Activated CD4-positive, alpha-beta T cell treated with anti-CD3 and anti-CD28 coated beads, Interleukin-2, Interleukin-4, amounts not matched to agents 100 ng/mL and 50 ng/mL, durations not matched to agents 16 hours and 8 hours (primary cell): Measurements from ENCODE around the gene TSPAN18.

Source experiments
- DNase-seq: peaks from one replicate; pipeline ENCODE4 v3.0.0-alpha.2; 2020; ENCODE audit warnings: low spot score

TSPAN18 gene

DNA sequence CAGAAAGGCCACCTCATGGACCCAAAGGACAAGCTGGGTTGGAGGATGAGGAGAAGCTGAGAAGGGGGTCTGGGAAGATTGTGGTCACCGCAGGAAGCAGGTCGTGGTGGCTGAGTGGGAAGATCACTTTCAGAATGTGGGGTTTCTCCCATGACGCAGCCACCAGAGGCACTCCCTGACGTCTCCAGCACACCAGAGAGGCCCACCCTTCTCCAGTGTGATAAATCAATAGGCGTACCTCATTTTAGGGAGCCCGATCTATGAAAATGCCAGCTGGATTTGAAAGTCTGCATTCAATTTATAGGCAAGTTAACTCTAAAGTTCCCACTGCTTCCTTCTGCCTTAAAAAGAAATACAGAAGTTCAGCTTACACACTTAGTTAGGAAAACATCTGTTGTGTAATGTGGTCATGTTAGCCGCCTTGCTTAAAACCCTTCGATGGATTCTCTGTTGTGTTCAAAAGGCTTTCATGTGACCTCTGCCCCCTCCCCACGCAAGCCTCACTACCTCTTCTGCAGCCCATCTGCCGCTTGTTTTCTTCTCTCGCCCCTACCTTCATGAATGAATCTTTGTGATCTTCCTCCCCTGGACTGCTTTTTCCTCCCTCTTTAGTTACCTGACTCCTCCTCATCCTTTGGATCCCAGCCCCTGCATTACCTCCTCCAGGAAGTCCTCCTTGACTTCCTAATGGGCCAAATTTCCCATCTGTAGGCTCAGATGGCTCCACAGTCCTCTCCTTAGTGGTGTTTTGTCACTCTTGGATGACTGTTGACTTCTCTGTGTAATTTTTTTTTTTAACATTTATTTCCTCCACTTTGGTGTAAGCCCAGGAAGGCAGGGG, 10.7 kb downstream of the TSPAN18 start:
- no peak for DNase-seq

DNA sequence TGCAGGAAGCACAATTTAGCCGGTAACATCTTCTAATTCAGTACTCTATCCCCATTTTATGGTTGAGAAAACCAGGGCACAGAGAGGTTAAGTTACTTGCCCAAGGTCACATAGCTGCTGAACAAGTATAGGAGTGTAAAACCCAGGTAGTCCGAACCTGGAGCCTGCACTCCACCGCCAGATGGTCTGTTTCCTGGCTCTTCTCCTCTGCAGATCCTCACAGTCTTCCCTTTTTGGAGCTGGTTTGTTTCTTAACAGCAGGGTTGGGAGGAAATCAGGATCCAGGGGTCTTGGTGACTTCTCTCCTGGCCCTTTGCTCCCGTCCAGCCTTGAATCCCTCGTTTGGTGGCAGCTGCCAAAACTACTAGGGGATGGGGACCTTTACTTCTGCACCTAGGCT, 12.0 kb downstream of the TSPAN18 start:
- DNase-seq, result no peak

DNA sequence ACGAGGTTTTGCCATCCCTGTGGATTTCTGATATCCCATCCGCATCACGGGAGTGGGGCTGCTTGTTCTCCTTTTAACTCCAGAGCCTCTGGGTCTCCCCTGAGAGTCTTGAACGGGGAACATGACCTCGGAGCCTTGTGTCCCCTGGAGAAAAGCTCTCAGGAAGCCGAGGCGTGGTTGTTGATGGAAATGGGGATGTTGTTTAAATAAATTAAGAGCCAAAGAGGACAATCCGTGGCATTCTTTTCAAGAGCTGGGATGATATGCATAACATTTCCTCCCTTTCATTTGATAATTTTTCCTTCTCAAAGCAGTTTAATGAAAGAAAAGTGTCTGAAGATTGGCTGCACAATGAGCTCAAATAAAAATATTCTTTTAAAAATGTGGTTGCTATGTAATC, 14.2 kb downstream of the TSPAN18 start:
- no peak for DNase-seq

DNA sequence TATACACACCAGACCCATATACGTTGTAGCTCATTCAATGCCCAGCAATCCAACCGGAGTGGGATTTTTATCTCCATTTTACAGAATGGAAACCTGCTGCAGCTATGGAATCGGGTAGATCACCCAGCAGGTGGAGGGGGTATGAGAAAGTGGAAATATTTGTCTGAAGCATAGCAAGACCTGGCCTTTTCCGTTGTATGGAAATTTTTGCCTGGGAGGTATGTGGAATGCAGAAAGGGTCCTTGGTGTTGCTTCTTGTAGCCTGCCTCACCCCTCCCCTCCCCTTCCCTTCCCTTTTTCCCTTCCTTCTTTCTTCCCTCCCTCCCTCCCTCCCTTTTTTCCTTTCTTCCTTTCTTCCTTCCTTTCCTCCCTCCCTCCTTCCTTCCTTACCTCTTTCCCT, 15.2 kb downstream of the TSPAN18 start:
- DNase-seq, result no peak

DNA sequence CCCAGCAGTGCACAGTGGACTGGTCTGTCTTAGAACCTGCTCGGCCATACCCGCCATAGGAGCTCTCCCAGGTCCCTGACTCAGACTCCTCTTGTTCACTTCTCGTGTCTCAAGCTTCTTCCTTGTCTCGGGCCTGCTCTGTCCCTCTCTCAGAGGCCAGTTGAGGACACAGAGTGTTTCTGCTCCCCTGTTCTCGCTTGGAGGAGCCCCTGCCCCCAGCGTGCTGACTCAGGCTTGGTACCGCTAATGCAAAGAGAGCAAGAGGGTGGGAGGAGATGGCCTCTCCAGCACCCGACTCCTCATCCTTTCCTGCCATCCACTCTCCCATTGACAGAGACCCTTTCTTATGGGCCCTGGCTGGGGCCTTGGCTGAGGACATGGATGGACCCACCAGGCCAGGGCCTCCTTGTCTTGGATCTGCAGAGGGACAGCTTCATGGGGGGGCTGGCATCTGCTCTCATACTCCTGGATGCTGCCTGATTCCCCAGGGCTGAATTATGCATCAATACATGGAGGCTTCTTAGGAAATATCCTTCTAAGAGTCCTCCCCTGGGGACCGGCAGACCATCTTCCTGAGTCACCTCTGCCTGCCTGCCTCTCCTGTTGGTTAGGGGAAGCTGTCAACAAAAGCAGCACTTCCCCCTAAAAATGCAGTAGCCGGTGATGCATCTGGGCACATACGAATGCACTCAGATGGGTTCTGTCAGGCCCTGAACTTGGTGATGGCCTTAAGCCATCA, 15.9 kb downstream of the TSPAN18 start:
- DNase-seq, result no peak

DNA sequence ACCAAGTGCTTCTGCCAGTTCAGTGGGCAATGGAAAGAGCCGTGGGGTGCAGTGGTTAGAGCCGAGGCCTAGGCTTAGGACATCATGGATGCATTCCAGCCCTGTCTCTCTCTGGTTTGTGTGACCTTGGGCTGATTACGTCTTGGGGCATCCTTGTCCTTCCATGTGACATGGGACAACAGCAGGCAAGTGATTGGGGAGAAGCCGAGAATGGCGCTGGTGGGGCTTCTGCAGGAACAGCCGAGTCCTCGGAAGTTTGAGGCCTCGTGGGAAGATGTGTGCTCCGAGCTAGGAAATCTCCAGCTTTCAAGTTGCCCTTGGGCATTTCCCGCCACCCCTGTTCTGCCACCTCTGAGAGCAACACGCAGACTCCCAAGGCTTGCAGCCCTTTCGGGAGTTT, 16.6 kb downstream of the TSPAN18 start:
- DNase-seq, result no peak

DNA sequence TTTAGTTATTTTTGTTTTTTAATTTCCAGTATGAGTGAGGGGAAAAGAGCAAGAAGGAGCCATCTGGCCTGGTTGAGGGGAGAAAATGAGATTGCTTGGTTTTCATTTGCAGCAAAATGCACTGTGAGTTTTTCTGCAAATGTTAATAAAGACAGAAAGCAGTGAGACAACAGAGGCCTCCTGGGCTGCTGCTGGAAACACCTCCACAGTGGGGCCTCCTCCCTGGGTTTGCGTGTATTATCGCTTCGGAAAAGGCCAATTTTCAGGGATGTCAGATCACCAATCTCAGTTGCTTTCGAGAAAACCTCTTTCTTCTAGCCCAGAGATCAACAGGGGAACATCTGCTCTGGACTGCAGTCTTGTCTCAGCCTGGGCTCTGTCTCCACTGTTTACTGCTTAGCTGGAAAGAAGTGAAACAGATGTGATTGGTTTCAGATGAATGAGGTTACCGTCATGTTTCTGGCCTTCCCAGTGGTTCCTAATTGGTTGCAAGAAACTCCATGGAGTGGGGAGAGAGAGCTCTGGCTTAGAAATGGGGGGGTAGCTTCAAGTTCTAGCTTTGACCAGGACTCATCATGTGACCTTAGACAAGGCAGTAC, 17.3 kb downstream of the TSPAN18 start:
- DNase-seq, result no peak

DNA sequence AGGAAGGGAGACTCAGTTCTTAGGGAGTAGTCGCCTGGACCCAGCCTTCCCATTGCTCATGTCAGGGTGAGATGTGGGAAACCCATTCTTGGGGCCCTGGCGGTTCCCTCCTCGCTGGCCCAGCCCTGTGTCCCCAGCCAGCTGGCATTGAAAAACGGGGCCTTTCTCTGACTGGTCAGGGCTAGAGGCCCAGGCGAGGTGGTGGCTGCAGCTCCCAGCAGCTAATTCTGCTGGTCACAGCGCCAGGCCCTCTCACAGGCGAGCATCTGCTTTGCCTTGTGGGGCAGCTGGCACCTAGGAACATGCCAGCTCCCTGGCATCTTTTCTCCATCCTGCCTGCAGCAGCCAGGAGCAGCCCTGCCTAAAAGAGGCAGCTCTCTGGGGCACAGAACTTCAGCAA, 20.1 kb downstream of the TSPAN18 start:
- DNase-seq, result no peak

DNA sequence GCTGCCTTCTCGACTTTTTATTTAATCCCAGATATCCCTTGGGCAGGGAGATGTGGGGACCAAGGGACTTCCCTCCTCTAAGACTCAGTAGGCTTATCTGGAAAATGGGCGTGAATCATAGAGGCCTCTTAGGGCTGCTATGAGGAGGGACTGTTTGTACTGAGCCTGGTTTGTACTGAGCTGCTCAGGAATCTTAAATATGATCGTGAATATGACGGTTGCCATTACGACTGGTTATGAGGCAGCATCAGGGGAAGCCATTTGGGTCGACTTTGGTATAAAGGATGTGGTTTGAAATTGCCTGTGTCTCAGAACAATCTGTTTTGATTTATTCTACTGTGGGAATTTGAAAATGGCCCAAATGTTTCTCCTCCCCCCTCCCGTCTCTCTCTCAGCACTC, 20.6 kb downstream of the TSPAN18 start:
- no peak for DNase-seq

DNA sequence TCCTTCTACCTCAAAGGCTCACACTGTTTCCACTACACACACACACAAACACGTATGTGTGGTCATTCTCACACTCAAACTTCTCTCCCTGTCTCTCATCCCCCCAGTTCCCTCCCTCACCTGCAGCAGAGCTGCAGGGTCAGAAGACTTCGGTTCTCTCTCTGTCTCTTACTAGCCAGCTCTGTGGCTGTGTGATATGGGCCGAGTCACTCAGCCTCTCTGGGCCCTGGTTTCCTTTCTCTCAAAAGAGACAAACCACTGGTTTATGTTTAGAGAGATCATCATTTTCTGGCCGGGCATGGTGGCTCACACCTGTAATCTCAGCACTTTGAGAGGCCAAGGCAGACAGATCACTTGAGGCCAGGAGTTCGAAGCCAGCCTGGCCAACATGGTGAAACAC, 21.1 kb downstream of the TSPAN18 start:
- DNase-seq, result no peak

DNA sequence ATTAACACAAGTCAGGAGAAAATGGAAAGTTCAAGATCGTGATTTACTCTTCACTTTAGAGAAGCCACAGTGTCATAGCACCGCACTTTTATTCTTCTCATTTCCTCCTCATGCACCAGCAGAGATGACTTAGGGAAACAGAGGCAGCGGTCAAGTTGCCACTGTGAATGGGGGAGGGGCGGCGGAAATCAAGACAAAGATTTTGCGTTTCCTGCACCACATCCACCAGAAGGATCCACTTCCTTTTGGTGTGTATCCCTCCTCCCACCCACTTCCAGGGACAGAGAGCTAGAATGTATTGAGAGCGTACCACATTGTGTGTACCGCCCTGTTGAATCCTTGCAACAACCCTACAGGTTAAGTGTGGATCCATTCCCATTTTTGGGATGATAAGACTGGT, 21.8 kb downstream of the TSPAN18 start:
- no peak for DNase-seq

DNA sequence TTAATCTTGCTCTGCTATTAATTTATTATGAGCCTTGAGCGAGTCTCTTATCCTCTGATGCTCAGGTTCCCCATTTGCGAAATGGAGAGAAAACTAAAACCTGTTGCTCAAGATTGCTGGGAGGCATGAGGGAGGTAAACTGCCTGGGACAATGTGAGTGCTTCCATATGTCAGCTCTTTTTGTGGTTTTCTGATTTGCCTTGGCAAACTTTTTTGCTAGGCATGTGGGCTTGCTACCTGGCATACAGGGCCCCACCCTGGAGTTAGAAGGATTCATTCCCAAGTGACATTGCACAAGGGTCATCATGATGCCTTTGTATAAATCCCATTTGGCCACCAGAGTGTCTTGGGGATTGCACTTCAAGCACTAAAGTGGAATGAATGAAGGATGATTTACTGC, 22.4 kb downstream of the TSPAN18 start:
- no peak for DNase-seq

DNA sequence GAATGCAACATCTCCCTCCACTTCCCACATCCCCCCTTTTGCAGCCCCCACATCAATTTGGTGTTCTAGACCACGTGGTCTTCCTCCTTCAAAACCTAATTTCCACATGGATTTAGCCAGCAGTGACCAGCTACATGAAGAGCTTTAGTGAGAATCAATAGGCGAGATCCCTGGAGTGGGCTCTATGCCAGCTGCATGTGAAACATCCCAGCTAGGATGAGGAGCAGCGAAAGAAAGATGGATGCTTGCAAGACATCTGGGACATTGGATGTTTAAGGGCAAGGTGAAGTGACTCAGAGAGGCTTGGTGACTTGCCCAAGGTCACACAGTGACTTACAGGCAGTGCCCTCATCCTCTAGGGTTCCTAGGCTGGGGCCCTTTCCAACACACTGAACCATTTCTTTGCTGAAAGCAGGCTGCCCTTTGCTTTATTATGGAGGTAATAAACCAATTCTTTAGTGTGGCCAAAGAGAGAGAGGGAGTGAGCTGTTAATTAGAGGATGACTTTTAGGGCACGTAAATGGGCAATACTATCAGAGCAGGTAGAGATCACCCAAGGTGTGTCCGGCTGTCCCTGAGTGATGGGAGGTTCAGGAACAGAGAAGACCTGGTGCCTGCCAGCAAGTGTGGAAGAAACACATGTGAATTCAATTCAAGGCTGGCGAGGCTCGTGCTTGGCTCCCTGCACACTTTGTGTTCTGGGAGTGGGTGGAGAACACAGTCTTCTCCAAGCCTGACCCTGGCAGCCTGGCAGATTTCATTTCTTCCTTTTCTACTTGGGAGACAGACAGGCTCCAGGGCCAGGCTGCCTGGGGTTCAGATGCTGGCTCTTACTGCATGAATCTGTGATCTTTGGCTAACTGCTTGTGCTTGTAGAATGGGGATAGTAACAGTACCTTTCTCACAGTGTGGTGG, 24.0 kb downstream of the TSPAN18 start:
- DNase-seq, result no peak

DNA sequence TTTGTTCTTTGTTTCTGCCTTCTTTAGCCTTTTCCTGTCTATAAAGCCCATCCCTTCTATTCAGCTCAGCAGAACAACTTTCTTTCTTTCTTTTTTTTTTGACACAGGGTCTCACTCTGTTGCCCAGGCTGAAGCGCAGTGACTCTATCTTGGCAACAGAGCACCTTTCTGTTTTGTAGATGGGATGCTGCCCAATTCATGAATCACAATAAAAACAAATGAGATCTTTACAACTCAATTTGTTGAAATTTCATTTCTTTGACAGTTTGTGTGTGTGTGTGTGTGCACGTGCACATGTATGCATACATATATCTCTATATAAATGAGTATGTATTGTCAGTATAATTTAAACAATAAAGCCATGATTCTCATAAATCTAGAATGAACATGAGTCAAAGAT, 25.5 kb downstream of the TSPAN18 start:
- DNase-seq, result no peak

DNA sequence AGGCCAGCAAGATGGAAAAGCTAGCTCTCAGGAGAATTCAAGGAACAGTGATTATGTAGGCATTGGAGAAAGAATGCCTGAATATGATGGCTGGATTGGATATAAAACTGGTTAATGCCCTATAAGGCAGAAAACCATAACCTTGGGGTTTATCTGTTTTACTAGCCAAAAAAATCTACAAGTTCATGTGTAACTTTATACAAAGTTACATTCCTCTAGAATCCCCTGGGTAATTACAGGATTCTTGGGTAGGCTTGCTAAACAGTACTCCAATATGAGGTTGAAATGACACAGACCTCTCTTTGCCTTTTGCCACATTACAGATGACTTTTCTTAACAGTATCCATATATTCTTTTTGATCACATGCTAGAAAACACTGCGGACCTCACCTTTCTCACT, 26.0 kb downstream of the TSPAN18 start:
- no peak for DNase-seq

DNA sequence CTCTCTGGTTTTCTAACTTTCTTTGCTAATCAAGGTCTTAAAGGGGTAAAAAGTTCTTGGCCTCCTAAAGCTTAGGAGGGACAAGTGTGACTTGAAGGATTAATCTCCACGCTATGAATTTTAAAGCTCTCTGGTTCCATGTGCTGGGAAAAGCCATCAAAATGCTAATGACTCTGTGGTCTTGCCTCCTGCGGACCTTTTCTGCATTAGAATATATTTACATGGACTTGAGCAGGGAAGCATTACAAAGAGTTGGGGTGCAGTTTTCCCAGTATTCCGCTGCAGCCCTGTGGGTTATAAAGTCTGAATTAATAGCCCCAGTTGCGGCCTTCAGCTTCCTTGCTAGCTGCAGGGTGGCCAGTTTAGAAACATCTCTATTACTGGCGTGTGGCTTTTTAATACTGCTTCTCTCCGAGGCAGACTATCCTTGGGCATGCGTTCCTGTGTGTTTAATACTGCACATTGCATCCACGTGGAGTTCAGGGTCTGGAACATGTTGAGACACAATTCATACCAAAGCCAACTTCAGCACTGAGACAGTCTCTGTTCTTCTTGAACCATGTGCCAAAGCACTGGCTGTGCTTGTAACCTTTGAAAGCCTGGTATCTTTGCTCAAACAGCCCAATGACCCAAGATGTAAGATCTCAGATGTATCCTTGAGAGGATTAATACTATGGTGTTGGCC, 27.3 kb downstream of the TSPAN18 start:
- DNase-seq, result no peak

DNA sequence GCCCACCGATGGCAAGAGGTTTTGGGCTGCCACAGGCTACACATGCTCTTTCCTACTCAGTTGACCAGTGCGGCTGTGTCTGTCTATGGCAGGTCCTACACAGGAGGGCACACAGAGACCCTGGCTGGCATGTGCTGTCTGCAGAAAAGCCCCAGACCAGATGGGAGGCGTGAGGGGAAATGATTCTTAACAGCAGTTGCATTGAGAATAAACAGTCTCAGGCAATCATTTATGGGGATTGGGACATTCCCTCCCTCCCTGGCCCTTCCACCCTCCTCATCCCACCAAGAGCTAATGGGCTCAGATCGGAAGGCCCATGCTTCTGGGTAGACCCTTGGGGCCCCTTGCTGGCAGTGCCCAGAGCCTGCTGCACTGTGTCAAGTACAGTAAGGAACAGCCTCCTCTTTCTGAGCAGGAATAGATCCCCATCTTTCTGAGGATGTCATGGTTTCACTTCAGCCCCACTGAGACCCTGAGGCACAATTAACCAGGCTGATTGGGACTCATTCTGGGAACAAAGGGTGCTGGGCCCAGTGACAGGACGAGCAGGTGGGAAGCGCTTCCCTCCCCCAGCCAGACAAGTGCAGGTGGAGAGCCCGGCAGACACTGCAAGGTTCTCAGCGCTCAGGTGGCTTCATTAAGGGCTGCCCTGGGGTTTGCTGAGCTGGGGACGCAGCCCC, 28.3 kb downstream of the TSPAN18 start:
- no peak for DNase-seq

DNA sequence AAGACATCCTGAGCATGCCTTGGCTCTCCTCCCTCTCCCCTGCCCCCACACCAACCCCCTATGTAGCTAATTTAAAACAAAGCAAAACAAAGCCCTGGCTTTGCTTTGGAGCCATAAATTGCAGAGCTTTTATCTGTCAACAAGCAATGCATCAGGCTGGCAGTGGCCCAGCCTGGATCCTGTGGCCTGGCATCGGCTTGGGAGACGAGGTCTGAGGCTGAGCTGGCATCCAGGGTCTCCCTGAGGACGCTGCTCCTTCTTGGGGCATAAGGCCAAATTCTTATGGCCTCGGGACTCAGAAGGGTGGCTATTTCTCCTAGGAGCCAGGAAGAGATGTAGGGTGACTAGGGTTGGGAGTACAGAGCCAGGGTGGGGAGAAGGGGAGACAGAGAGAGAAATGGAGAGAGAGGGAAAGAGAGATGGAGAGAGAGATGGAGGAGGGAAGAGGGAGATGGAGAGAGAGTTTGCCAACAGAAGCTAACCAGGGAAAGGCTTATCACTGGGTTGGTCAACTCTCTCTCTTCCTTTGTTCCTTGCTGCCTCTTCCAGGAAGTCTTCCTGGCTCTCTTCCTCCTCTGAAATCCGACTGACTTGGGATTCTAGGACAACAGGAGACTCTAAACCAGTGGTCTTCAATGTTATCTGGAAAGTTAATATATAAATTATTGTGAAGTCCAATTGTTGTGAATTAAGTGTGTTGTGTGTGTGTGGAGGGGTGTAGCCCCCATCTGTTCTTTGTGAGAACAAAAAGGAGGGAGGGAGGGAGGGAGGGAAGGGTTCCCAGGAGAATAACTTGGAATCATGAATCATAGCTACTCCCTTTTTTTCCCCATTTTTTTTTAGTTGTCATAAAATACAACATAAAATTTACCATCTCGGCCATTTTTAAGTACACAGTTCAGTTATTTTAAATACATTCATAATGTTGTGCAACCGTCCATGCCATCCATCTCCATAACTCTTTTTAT, 29.1 kb downstream of the TSPAN18 start:
- no peak for DNase-seq

DNA sequence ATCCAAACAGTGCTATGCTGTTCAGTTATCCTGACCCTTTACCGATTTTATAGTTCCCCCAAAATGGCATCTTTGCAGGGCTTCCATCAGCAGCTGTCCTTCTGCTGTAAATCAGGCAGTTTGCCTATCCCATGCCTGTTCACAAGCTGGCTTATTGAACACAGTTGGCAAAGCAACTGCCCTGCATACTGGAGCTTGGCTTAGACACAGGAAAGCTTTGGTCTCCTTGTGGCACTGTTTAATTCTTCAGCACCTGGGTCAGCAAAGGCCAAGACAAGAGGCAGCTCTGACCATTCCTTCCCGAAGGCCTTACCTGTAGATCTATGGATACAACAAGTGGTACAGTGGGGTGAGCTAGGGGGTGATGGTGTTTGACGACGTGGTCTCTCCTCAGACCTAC, 32.2 kb downstream of the TSPAN18 start:
- DNase-seq, result no peak
